ENCODE results near the gene CD52. TPM values are rescaled to one million over a fixed set of nuclear protein-coding genes. Genes with fewer than 3 reads are reported as not detected.
"Not testable (repeated sequence)": the region's sequence is repeated elsewhere in the genome, so short reads cannot be mapped to it uniquely, and the experiment has no call there.

CD52 gene
- total RNA-seq, 1 donor from 2014 or later, result not detected

DNA sequence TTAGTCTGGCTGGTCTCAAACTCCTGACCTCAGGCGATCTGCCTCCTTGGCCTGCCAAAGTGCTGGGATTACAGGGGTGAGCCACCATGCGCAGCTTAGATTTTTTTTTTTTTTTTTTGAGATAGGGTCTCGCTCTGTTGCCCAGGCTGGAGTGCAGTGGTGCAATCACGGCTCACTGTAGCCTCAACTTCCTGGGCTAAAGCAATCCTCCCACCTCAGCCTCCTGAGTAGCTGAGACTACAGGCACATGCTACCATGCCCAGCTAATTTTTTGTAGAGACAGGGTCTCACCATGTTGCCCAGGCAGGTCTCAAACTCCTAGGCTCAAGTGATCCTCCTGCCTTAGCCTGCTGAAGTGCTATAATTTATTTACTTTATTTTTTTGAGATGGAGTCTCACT lies 11.6 kb downstream of the CD52 start:
- DNase-seq (ENCODE audit: low read depth, low spot score), result not testable (repeated sequence)

- DNase-seq (ENCODE audit: low read depth, low spot score), result no peak
These were observed 12.5 kb downstream of the CD52 start for GRCh38 chr1:26330276-26330675.

DNA sequence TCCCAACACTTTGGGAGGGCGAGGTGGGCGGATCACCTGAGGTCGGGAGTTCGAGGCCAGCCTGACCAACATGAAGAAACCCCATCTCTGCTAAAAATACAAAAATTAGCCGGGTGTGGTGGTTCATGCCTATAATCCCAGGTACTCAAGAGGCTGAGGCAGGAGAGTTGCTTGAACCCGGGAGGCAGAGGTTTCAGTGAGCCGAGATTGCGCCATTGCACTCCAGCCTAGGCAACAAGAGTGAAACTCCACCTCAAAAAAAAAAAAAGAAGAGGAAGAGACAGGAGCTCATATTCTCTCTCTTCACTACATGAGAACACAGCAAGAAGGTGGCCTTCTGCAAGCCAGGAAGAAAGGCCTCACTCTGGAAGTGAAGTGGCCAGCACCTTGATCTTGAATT lies 15.6 kb downstream of the CD52 start:
- not testable (repeated sequence) for DNase-seq (ENCODE audit: low read depth, low spot score)

GRCh38 chr1:26335774-26336476 lies 18.2 kb downstream of the CD52 start:
- DNase-seq (ENCODE audit: low read depth, low spot score), result no peak

DNA sequence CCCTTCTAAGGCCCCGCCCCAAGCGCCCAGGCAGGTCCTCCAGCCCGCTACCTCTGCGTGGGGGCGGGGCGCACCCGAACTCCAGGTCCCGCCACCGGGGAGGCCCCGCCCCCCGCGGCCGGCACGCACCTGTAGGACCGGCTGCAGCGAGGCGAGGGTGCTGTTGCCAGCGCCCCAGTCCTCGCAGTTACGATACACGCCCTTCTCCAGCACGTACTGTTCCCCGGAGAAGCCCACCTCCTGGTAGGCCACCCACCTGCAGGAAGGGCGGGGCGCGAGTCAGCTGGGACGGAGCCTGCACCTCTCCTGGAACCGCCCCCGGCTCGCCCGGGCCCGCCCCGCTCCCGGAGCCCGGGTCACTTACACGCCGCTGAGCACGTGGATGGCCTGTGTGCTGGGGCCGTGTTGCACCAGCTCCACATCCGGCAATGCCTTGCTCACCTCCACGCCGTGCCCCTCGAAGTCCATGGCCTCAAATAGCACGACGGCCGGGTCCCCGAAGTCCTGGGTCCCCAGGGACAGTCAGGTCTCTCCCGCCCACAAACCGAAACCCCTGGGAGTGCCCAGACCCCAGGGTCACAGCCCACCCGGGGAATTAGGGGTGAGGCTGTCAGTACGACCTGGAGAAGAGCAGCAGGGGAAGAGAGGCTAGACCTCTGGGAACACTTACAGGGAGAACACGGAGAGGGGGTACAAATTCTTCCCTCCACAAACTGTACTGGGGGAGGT lies 18.9 kb downstream of the CD52 start:
- no peak for DNase-seq (ENCODE audit: low read depth, low spot score)

DNA sequence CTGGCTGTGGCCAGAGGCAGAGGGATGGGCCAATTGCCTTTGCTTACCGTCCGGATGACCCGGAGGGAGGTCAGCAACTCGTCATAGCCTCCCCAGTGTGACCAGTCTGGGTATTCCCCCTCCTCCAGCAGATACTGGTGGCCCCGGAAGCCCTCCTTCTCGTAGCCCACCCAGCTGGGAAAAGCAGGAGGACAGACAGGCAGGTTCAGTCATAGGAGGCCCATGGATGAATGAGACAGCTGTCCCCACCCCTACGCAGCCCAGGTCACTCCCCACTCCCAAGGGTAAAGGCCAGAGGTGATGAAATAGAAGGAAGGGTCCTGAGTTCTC lies 19.4 kb downstream of the CD52 start:
- no peak for DNase-seq (ENCODE audit: low read depth, low spot score)

GRCh38 chr1:26337625-26338024 lies 19.9 kb downstream of the CD52 start:
- DNase-seq (ENCODE audit: low read depth, low spot score), result no peak

GRCh38 chr1:26338670-26339069 lies 20.9 kb downstream of the CD52 start:
- DNase-seq (ENCODE audit: low read depth, low spot score), result no peak

DNA sequence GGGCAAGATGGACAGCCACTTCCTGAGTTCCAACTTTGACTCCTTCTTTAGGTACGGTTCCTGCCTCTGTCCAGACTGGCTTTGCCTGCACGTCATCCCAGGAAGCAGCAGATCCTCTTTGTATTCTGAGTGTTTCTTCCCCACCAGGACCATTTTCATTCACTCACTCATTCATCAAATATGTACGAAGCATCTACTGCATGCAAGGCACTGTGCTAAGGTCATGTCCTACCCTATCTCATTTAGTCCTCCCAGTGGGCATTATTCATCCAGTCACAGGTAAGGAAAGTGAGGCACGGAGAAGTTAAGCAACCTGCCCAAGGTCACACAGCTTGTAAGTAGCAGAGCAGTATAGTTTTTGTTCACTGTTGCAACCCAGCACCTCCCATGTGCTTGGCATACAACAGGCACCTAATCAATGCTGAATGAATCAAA lies 22.3 kb downstream of the CD52 start:
- no peak for DNase-seq (ENCODE audit: low read depth, low spot score)

- no peak for DNase-seq (ENCODE audit: low read depth, low spot score)
These were observed 26.6 kb downstream of the CD52 start for GRCh38 chr1:26344147-26344920.

DNA sequence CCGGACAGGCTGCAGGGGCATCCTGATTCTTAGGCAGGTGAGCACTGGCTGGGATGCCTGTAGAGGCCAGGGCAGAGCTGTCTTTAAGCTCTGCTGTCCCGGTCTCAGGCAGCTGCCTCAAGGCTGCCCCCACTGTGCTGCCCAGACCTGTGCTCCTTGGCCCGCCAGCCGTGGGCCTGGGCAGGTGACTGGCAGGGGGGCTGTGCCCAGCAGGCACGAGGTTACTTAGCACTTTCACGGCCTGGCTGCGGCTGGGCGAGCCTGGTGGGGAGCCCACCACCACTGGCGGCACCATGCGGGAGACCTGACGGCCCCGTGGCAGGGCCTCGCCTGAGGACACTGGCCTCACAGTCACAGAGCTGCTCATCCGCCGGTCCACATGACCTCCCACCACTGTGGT lies 28.0 kb downstream of the CD52 start:
- DNase-seq (ENCODE audit: low read depth, low spot score), result no peak

DNA sequence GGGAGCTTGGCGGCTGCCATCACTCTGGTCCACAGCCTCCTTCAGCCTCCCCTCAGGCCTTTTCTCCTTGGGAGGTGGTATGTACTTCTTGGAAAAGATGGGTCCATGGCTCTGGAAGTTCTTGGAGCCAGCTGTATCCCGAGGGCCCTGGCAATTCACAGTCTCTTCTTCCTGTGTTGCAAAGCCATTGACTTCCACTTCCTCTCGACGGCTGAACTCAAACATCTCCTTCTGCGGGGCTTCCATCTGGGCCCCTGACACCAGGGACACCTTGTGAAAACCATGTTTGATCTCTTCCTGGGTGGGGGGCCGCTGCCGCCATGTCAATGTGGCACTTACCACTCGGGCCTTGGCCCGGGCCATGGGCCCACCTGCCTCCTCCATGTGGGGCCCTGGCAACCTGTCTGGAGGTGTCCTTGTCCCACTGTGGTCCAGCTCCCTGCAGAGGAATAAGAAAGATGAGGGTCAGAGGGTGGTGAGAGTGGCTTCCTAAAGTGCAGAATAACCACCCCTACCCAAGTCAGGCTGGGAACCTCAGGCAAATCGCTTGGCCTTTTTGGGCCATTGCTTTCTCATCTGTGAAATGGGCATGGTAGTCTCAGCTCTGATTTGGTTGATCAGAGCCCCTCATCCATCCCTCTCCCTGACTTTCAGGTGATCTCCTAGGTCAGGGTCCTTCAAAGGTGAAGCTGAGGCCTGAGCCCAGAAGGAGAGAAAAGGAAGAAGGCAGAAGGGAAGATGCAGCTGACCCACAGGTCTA lies 28.7 kb downstream of the CD52 start:
- no peak for DNase-seq (ENCODE audit: low read depth, low spot score)

DNA sequence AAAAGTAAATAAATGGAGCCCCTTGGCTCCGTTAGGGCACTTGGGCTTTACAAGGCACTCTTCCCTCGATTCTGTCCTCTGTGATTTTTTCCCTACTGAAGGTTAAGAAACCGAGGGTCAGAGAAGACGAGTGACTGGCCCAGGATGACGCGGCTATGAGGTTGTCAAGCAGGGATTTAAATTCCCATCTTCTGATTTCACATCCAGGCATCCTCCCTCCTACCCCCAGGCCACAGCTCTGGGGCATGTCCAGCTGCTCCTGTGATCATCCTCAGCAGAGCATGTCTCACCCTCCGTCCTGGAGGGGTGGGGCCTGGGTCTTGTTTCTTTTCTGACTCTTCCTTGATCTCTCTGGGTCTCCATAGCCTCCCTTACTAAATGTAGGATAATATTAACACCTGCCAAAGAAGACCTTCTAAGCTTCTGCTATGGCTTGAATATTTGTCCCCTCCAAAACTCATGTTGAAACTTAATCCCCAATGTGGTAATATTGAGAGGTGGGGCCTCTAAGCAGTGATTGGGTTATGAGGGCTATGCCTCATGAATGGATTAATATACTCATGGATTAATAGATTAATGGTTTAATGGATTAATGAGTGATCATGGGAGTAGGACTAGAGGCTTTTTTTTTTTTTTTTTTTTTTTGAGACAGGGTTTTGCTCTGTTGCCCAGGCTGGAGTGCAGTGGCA lies 31.6 kb downstream of the CD52 start:
- no peak for DNase-seq (ENCODE audit: low read depth, low spot score)

GRCh38 chr1:26349877-26350244 lies 32.1 kb downstream of the CD52 start:
- no peak for DNase-seq (ENCODE audit: low read depth, low spot score)

GRCh38 chr1:26350343-26350700 lies 32.6 kb downstream of the CD52 start:
- no peak for DNase-seq (ENCODE audit: low read depth, low spot score)

GRCh38 chr1:26350701-26351589 lies 33.2 kb downstream of the CD52 start:
- DNase-seq (ENCODE audit: low read depth, low spot score), result peak; percentile 46

- no peak for DNase-seq (ENCODE audit: low read depth, low spot score)
These were observed 34.0 kb downstream of the CD52 start for GRCh38 chr1:26351590-26352337.

- DNase-seq (ENCODE audit: low read depth, low spot score), result no peak
These were observed 34.6 kb downstream of the CD52 start for GRCh38 chr1:26352338-26352679.

DNA sequence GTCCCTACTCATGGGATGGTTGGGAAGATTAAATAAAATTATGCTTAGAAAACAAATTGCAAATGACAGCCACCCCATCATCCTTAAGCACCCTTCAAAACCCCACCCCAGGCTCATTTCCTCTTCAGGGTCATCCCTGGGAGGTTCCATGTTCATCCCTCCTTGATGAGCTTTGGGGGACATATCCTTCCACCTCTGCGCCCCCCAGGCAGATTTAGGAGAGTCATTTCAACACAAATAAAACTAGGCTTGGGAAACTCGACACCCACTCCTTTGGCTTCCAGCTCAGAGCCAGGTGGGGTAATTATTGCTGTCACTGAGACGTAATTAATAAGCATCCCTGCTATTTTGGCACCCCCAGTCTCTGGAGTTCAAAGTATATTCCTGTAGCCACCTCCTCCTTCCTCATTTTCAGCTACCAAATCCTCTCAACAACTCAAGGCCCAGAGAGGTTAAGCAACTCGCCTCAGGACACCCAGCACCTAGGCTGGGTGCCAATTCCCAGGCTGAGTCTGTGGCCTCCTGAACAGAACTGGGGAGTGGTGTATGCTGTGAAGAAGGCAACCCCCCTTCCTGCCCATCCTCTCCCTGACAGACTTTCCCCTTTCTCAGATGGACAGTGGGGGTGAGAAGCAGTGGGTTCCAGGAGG lies 35.6 kb downstream of the CD52 start:
- DNase-seq (ENCODE audit: low read depth, low spot score), result no peak

Data from pulmonary artery endothelial cell (primary cell).